Regular cardiac myocyte (primary cell): ENCODE data around the gene SYCP2L. TPM values are rescaled to one million over a fixed set of nuclear protein-coding genes. Genes with fewer than 3 reads are reported as not detected.

ENCODE experiments used
- total RNA-seq: library from RNA; depleted of rRNA; stranded (reverse); fragments of >200 nt; gene quantifications from 2 replicates; pipeline ENCODE4 v1.2.3, GENCODE V29; 2014

Gene SYCP2L
- total RNA-seq: not detected in 2 replicates

DNA sequence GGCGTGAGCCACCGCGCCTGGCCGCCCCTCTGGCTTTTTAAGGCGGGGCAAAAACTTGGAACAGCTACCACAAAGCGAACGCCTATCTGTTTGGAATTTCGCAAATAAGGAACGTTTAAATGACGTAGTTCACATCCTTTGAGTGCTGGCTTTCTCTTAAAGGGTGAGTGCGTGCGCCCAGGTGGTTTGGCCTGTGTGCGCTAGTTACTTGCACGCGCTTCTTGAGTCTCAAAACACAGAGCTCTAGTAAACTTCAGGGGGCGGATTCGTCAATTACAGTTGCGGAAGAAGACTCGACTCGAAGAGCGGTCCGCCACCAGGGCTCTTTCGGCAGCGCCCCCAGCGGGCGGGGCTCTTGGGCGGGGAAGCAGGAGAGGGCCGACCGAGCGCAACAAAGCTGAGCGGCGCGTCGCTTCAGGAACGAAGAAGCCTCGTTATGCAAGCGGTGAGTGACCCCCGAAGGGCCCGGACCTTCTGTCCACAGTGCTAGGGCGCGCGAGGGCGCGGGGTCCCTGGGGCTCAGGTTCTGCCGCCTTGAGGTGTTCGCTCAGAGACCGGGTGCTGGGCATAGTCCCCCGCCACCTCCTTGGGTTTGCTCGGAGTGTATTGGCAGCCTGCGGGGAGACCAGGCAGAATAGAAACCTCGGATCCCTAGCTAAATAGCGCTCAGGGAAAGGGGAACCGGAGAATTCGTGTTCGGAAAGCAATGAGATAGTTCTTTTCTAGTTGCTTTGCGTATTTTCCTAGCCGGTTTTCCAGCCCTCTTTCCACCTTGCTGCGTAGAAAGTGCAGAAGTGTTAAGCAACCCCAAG is at the start of gene SYCP2L:
TSS of gene SYCP2L (plus strand) at position 362 of the 812 bp plus-strand sequence. CDS start at position 437, 75 bp downstream.

DNA sequence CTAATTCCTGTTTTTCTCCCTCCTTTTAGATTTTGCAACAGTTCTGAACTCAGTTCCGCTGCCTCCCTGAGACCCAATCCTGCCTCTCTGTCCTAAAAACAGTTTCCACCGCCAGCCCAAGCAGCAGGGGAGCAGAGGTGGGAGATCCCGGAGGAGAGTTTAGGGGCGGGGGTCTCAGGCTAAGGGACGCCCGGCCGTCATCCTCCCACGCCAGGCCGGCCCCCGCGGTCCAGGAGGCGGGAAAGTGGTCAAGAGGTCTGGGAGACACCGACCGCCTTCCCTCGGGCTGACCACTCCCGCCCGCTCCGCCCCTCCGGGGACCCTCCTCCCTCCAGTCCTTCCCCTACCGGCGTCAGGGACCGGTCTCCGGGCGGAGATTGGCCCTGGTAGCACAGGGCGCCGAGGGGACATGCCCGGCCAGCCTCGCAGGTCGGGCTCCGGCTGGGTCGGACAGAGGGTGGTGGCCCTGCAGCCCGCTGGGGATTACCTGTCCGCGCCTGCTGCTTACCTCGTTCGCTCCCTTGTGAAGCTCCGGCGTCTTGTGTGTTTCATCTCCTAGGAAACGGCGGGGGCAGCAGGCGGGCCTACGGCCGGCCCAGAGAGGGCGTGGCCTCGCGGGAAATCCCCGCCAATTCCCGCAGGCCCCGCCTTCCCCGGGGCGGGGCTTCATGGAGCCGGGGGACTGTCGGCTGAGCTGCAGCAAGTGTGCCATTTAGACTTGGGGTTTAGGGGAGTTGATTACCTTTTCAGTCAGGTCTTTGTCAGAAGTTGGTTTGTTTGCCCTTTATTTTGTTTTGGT is 48.7 kb upstream of the SYCP2L start, which contains the start of gene MAK:
TSS of gene MAK (minus strand) at position 545 of the 799 bp plus-strand sequence. CDS start 7,891 bp downstream, outside the sequence.

Other genes with a start within 250 kb of the SYCP2L start
- gene C6orf52, start 192.4 kb upstream of the SYCP2L start, total RNA-seq: 0.56 TPM in 1 of 2 replicates, not detected in the other
- 17.5 and 28.0 TPM in 2 replicates for gene PAK1IP1, start 192.1 kb upstream of the SYCP2L start, total RNA-seq
- gene TMEM14C, start 164.0 kb upstream of the SYCP2L start, total RNA-seq: 109 and 153 TPM in 2 replicates
- gene TMEM14B, start 139.2 kb upstream of the SYCP2L start, total RNA-seq: 82.3 and 111 TPM in 2 replicates
- not detected in 2 replicates for gene MAK, start 48.5 kb upstream of the SYCP2L start, total RNA-seq
- gene GCM2, start 5.0 kb upstream of the SYCP2L start, total RNA-seq: not detected in 2 replicates
- gene ELOVL2, start 157.3 kb downstream of the SYCP2L start, total RNA-seq: 0.38 and 2.8 TPM in 2 replicates
- 10.4 and 12.5 TPM in 2 replicates for gene SMIM13, start 206.8 kb downstream of the SYCP2L start, total RNA-seq
- gene ERVFRD-1, start 224.7 kb downstream of the SYCP2L start, total RNA-seq: not detected in 2 replicates